ENCODE data around the gene SLX4.

- TF ChIP-seq POLR2AphosphoS5 (IDR thresholded peaks at IDR 0.05) (no peak), CTCF (IDR thresholded peaks at IDR 0.05) (no peak)
Measured at GRCh38 chr16:3584412-3584811, 27.0 kb downstream of the SLX4 start.

Measured in gastroesophageal sphincter (tissue), 3 donors.